NCI-H748 (cell line): ENCODE measurements around the gene PRB2.
"Not testable (repeated sequence)": the region's sequence is repeated elsewhere in the genome, so short reads cannot be mapped to it uniquely, and the experiment has no call there.

ENCODE experiments used
- DNase-seq: peaks from one replicate; lab custom pipeline; 2025; ENCODE audit not compliant: unreplicated experiment; lab: John Stamatoyannopoulos, UW

The PRB2 gene

GRCh38 chr12:11395467-11395866 is at the start of gene PRB2:
PRB2 (minus strand) TSS chr12:11395567; CDS start chr12:11395529, 38 bp downstream.
- DNase-seq: not testable (repeated sequence)

GRCh38 chr12:11437966-11438365 is 42.6 kb upstream of the PRB2 start:
- DNase-seq: no peak

- DNase-seq: no peak
Observed at GRCh38 chr12:11433664-11434063, 38.3 kb upstream of the PRB2 start.

GRCh38 chr12:11431486-11431885 is 36.1 kb upstream of the PRB2 start:
- no peak for DNase-seq

GRCh38 chr12:11427341-11427740 is 32.0 kb upstream of the PRB2 start:
- DNase-seq: no peak

- no peak for DNase-seq
Observed at GRCh38 chr12:11412731-11413130, 17.4 kb upstream of the PRB2 start.

GRCh38 chr12:11408096-11408495 is 12.7 kb upstream of the PRB2 start:
- DNase-seq: no peak

GRCh38 chr12:11397366-11397765 is 2.0 kb upstream of the PRB2 start:
- no peak for DNase-seq

GRCh38 chr12:11391456-11391855 is 3.9 kb downstream of the PRB2 start:
- not testable (repeated sequence) for DNase-seq

- not testable (repeated sequence) for DNase-seq
Observed at GRCh38 chr12:11377420-11377819, 17.9 kb downstream of the PRB2 start.

GRCh38 chr12:11361151-11361550 is 34.2 kb downstream of the PRB2 start:
- DNase-seq: no peak

GRCh38 chr12:11360205-11360883 is 35.0 kb downstream of the PRB2 start:
- not testable (repeated sequence) for DNase-seq

- DNase-seq: not testable (repeated sequence)
Observed at GRCh38 chr12:11351736-11352135, 43.6 kb downstream of the PRB2 start.

- DNase-seq: no peak
Observed at GRCh38 chr12:11348439-11348838, 46.9 kb downstream of the PRB2 start.

- no peak for DNase-seq
Observed at GRCh38 chr12:11347810-11348209, 47.6 kb downstream of the PRB2 start.

GRCh38 chr12:11344500-11344899 is 50.9 kb downstream of the PRB2 start:
- no peak for DNase-seq
